GM19438 (cell line): ENCODE results near the gene PRR7.
"Not testable (repeated sequence)": the region's sequence is repeated elsewhere in the genome, so short reads cannot be mapped to it uniquely, and the experiment has no call there.

Experiments
- ATAC-seq: cut with Tn5 transposase; IDR thresholded peaks from one replicate; pipeline ENCODE4 v1.9.1; 2021; ENCODE audit warnings: low read depth; ENCODE audit not compliant: unreplicated experiment

The PRR7 gene, protein sequence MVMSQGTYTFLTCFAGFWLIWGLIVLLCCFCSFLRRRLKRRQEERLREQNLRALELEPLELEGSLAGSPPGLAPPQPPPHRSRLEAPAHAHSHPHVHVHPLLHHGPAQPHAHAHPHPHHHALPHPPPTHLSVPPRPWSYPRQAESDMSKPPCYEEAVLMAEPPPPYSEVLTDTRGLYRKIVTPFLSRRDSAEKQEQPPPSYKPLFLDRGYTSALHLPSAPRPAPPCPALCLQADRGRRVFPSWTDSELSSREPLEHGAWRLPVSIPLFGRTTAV

DNA sequence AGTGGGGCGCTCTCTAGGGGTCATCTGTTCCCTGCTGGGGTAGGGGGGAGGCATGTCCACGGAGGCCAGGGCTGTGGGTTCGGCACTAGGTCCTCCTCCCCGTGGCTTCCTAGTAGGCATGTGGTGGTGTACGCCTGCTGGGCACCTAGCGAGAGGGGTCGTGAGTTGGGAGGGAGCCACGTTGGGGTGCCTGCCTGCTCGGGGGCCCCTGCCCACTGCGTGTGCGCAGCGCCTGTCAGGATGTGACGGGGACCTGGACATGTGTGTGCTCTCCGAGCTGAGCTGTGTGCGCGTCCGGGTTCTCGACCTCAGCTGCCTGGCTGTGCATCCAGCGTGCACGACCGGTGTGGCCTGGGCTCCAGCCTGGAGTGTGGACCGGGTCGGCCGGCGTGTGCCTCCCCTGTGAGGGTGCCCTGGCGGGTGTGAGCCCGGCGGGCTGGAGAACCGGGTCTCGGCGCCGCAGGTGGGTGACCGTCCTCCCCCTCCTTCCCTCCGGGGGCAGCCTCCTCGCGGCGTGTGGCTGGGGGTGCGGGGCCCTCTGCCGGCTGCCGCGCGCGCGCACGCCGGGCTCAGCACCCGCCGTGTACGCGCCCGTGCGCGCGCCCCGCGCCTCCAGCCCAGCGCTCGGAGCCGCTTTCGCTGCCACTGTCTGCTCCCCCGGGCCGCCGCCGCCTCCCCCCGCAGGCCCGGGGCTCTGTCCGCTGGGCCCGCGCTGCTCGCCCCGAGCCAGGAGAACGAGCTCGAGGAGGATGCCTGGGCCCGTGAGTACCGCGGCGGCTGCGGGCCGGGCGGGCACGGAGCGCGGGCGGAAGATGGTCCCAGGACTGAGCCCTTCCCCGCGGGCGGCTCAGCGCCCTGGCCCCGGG is at the start of gene PRR7:
Gene PRR7, plus strand, starts transcription at position 615 of the 866 bp plus-strand sequence. CDS start 8,254 bp downstream, outside the sequence.
- ATAC-seq, result peak; percentile 49

DNA sequence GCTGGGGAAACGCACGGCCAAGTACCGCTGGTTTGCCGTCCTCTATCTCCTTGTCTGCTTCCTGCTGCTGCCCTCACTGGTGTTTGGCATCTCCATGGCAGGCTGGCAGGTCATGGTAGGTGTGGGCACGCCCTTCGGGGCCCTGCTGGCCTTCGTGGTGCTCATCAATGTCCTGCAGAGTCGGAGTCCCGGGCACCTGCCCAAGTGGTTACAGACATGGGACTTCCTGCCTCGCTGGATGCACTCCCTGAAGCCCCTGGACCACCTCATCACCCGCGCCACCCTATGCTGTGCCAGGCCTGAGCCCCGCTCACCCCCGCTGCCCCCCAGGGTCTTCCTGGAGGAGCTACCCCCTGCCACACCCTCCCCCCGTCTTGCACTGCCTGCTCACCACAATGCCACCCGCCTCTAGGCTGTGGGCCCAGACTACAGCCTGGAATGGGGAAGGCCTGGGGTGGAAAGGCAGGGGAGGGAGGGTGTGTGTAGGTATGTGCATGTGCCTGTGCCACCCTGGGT is 48.7 kb upstream of the PRR7 start:
- ATAC-seq, result no peak

DNA sequence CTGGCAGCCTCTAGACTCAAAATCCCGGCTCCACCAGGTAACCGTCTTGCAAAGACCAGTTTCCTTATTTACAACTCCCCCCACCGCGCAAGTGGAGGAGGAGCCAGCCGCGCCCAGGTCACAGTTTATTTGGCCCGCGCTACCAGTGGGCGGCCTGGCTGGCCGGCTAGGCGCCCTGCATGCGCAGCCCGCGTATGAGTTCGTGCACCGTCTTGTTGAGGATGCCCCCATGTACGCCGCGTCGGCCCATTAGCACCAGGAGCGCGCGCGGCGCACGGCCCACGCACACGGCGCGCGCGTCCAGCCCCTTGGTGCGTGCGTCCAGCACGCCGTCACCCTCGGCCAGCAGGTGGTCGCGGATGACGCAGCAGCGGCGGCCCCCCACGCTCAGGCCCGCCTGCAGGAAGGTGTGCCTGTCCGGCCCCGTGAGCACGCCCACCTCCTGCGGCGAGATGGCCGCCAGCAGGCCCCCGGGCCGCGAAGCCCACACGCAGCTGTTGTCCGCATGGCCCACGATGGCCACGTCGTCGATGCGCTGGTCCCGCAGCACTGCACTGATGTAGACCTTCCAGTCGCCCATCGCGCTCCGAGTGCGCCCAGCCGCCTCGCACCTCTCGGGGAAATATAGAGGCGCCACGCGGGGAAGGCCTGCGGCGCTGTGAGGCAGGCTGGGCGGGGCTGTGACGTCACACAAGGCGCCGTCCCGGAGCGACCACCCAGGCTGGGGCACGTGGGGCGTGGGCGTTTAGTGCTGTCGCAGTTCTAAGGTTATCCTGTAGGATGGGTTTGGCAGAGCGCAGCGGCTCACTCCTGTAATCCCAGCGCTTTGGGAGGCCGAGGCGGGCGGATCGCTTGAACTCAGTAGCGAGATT is 46.4 kb upstream of the PRR7 start, which contains the start of gene PFN3:
Gene PFN3, minus strand, starts transcription at position 665 of the 872 bp plus-strand sequence. Its CDS starts 85 bp downstream, at position 580.
- no peak for ATAC-seq

DNA sequence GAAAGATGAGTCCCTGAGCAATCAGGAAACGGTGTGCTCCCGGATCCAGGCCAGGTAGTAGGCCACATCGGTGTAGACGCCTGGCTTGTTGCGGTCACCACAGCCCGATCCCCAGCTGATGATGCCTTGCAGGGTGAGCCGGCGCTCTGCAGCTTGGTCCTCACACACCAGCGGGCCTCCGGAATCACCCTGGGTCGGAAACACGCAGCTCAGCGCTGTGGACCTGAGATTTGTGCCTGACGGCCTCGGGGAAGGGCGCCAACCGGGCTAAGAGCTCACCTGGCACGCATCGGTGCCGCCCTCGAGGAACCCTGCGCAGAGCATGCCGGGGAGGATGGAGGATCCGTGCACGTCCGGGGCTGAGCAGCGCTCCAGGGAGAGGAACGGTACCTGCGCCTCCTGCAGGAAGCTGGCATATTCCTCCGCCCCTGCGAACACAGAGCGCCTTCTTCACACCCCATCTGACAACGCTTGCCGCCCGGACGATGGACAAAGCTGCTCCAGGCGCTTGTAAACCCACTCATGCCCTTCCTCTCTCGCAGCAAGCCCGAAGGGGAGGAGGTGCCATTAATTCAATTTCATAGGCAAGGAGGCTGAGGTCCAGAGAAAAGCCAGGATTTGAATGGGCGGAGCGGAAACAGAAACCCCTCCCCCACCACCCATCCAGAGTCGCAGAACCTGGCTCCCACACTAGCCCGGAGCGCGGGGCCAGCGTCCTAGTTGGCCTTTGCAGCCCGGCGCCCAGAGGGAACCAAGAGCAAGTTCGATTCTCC is 44.2 kb upstream of the PRR7 start:
- no peak for ATAC-seq

DNA sequence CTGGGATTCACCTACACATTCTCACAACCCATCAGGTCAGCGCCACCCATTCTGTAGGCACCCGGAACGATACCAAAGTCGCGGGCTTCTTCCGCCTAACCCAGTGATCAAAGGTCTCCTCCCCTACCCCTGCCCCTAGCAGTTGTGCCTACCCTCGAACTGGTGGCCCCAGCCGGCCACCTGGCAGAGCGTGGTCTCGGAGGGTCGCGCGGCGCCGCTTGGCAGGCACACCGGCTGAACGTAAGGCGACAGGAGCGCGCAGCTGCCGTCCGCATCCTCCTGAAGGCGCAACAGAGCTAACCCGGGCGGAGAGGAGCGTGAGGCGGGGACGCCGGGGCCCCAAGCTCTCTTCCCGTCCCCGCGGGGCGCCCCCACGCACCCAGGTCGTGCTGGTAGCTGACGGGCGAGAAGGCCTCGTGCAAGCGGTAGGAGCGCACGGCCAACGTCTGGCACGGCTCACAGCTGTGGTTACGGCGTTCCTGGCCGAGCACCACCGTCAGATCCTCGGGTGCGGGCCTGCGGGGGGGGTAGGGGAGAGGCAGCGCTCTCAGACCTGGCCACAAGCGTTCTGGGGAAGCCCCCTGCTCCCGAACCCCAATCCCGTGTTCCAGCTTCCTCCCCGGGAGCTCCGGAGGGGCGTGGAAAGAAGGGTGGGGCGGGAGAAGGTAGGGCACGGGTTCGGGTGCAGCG is 43.4 kb upstream of the PRR7 start:
- peak; percentile 21 for ATAC-seq

DNA sequence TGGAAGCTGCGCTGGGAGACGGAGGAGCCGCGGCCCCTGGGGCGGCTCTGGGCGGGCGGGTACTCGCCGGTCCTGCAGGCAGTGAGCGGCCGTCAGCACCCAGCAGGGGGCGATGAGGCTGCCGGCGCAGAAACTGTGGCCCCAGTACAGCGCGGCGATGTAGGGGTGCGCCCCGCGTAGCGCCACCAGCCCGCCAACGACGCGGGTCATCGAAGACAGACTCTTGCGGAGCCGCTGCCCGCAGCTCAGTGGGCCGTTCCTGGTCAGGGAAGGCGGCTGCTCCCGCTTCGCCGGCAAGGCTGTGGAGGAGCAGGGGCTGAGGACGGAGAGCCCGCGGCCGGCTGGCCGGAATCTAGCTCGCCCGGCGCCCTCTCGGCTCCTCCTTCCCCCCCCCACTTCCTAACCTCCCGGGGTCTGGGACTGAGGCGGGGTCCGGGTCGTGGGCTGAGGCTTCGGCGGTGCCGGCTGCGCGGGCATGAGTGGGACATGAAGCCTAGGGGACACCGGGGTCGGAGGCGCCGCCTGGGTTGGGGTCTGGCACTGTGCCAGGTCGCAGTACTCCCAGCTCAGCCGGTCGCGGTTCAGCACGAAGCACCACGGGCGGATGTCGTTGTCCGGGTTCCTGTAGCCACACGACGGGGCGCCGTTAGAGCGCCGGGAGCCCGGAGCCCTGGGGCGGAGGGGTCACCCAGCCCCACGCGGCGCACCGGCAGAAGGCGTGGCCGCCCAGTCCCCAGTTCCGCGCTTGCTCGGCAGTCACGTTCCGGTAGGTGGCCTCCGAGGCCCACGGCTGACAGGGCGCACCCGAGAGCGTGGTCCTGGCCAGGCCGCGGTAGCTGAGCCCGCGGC is 42.6 kb upstream of the PRR7 start:
- peak; percentile 78 for ATAC-seq

DNA sequence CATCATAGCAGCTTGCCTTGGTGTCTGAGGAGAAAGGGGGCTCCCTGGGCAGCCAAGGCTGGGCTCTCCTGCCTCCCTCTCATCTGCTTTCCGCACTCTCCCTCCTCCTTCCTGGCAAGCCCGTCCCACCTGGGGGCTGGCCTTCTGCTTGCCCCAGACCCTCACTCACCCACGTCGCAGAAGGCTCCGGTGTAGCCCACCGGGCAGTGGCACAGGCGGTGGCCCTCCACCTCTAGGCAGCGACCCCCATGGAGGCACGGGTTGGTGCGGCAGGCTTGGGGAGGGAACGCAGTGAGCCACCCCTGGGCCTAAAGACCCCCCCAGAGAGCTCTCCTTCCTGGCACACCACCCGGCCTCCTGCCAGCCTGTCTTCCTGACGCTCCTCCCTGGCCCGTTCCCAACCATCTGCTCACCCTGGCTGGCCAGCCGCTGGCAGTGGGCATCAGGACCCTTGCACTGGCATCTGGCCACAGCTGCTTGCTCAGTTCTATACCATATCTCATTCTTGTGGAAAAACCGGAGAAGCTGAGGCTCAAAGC is 41.9 kb upstream of the PRR7 start:
- ATAC-seq, result no peak

DNA sequence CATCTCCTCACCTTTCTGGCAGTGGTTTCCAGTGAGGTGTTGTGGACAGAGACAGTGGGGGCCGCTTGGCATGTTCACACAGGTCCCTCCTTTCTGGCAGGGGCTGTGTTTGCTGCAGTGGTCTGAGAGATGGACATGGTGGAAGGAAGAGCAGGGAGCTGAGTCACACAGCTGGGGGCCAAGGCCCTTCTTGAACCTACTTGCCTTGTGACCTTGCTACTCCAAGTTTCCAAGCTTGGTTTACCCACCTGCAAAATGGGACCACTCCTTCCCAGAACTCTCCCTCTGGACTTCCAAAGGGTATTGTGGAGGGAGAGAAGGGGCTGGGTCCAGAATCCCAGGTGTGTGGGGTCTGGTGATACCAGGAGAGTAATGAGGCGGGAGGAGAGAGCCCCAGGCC is 41.3 kb upstream of the PRR7 start:
- ATAC-seq, result no peak

DNA sequence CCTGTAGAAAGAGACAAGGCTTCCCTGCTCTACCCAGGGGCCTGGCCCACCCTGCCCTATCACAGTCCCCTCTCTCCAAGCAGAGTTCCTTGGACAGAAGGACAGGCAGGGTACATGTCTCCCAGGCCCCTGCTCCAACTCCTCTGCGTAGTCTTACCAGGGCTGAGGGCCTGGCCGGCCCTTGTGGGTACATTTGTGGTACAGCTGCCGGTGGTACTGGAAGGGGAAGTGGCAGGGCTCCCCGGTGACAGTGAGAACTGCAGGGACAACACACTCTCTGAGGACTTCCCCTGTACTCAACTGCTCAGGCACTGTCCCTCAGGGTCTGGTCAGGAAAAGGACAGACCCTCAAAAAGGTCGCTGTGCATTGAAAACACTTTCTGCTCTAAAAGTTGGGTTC is 40.8 kb upstream of the PRR7 start:
- no peak for ATAC-seq

DNA sequence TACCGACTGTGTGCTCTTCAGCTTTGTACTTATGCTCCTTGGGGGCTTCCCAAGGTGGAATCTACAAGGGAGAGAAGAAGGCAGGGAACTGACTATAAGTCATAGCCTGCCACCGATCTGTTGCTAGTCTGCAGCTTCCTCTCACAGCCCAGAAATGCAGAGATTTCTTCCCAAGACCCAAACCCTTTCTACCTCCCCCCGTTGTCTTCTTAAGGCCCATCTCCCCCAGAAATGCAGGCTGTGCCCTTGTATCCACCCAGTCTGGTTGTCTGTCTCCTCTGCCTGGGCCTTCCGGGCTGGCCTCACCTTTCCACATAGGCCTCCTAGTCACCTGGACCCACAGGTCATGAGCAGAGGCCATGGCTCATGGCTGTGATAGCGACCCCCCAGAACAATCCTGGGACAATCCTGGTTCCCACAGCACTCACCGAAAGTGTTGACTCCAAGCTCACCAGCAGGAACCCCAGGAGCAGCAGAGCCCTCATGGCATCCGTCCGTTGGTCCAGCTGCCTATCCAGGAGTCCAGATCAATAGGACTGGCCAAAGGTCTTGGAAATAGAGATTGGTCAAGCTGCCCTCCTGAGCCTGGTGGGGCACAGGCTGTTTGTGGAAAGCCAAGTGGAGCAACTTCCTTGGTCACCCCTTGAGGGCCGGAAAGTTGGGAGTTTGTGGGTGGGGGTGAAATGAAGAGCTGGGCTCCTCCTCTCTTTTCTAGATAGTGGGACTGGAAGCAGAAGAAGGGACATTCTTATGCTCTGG is 37.4 kb upstream of the PRR7 start, which contains the start of gene F12:
Gene F12, minus strand, starts transcription at position 522 of the 759 bp plus-strand sequence. Its CDS starts 37 bp downstream, at position 485.
- ATAC-seq, result no peak

DNA sequence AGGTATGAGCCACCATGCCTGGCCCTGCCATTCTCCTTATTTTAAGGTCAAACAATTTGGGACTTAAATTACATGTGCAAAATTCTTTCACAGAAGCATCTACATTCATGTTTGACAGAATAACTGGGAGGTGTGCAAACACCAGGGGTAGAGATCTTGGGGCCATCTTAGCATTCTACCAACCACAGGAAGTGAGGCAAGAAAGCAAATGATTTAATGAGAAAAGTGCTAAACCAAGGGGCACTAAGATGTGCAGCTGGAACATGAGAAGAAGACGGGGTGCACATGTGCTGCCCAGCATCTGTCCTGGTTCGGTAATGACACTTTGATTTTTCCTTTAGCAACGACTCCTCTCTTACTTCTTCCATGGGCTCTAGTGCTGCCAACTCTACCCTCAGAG is 36.0 kb upstream of the PRR7 start:
- ATAC-seq, result no peak

DNA sequence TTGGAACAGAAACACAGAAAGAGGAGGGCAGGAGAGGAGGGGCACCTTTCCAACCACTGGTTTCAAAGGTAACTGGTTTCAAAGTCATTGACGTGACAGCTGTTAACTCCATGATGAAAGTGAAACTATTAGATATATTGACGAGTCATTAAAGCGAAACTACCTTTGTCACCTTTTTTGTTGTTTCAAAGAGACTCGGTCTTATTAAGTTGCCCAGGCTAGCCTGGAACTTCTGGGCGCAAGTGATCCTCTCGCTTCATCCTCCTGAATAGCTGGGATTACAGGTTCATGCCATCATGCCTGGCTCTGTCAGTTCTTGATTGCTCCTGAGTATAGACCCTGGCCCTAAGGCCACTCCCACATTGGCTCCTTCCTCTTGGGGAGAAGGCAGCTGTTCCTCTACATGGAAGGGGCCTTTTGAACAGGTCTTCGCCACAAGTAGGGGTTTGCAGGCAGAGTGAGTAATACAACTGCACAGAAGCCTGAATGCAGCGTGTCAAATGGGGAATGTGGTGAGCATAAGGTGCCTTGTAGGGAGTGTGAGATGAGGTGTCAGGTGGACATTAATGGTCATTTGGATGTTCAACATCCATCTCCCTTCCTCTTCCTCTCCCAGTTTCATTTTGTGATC is 33.9 kb upstream of the PRR7 start:
- ATAC-seq, result peak; percentile 73

DNA sequence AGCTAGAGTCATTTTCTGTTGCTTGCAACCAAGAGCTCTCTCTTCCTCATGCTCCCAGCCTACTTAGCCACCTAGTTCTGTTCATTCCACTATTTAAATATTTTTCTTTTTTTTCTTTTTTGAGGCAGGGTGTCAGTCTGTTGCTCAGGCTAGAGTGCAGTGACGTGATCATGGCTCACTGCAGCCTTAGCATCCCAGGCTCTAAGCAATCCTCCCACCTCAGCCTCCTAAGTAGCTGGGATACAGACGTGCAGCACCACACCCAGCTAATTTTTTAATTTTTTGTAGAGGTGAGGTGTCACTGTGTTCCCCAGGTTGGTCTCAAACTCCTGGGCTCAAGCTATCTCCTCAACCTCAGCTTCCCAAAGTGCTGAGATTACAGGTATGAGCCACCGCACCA is 32.1 kb upstream of the PRR7 start:
- no peak for ATAC-seq

DNA sequence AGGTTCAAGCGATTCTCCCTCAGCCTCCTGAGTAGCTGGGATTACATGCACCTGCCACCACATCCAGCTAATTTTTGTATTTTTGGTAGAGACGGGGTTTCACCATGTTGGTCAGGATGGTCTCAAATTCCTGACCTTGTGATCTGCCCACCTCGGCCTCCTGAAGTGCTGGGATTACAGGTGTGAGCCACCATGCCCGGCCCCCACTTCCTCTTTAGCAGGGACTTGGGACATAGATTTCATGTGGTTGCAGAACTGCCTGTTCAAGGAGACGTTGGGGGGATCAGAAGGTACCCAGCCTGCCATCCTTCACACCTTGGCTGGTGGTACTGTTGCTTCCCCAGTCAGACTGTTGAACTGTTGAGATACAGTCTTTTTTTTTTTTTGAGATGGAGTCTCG is 29.5 kb upstream of the PRR7 start:
- not testable (repeated sequence) for ATAC-seq

DNA sequence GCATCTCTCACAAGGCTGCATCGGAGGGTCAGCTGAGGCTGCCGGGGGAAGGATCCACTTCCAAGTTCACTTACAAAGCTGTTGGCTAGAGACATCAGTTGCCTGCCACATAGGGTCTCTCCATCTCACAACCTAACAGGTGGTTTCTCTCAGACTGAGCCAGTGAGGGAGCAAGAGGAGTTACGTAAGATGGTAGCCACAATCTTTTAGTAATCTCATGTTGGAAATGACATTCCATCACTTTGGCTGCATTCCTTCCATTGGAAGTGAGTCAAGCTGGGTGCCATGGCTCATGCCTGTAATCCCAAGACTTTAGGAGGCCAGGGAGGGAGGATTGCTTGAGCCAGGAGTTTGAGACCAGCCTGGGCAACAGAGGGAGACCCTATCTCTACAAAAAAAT is 27.6 kb upstream of the PRR7 start:
- no peak for ATAC-seq

DNA sequence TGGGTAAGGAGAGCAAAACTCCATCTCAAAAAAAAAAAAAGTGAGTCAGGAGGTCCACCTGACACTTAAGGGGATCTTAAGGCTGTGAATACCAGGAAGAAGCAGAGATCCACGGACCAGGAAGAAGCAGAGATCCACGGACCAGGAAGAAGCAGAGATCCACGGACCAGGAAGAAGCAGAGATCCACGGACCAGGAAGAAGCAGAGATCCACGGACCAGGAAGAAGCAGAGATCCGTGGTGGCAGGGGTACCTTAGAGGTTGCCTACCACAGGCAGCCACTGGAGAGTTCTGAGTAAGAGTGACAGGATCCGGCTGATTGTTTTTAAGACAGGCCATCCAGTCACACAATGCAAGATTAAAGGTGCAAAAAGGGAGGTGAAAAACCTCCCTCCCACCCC is 26.1 kb upstream of the PRR7 start:
- not testable (repeated sequence) for ATAC-seq
